ENCODE results near the gene PHTF2. TPM values are rescaled to one million over a fixed set of nuclear protein-coding genes. Genes with fewer than 3 reads are reported as not detected.

Gene PHTF2
- total and polyA plus RNA-seq, 10 of the 15 experiments (the other 5 are each of a cell fraction or from before 2014, with no cell fraction given), result 12.9 to 41.8 (median 27.0) TPM

GRCh38 chr7:77843194-77843593, 44.6 kb downstream of the PHTF2 start:
- no peaks in the 10 kb centered on the region for H4K20me1 ChIP-seq (ENCODE audit: control insufficient read depth, insufficient read depth)
- no peaks in the 10 kb centered on the region for H3K4me1 ChIP-seq (ENCODE audit: control insufficient read depth, insufficient read depth, low read length)
- no TSS peak for BruUV-seq (replicated peaks)
- intact Hi-C loops (cut with micrococcal nuclease; ENCODE audit: unreplicated experiment), result no loop called here
- no peak for TF ChIP-seq ATF7 (IDR thresholded peaks at IDR 0.05; ENCODE audit: low read depth)
- no peak for TF ChIP-seq NRF1 (conservative IDR thresholded peaks at IDR 0.05; ENCODE audit: low read depth, low read length)
- no peak for TF ChIP-seq TCF3 (IDR thresholded peaks at IDR 0.05; ENCODE audit: borderline replicate concordance, insufficient read depth, low read depth, low read length)
- TF ChIP-seq EP300 (IDR thresholded peaks at IDR 0.05; ENCODE audit: borderline replicate concordance in 1 of 2, control insufficient read depth in 1 of 2, low read depth in 2 of 2, low read length in 2 of 2), result no peak
- TF ChIP-seq YBX1 (IDR thresholded peaks at IDR 0.05), result no peak
- TF ChIP-seq MEF2A (IDR thresholded peaks at IDR 0.05; ENCODE audit: insufficient read depth, low read depth, low read length), result no peak
- no peak for TF ChIP-seq SREBF2 (IDR thresholded peaks at IDR 0.05; ENCODE audit: low read length)
- no peak for TF ChIP-seq SMC3 (IDR thresholded peaks at IDR 0.05; ENCODE audit: borderline replicate concordance, low read length)
- TF ChIP-seq MXI1 (IDR thresholded peaks at IDR 0.05; ENCODE audit: low read depth, low read length), result no peak
- TF ChIP-seq IRF4 (IDR thresholded peaks at IDR 0.05; ENCODE audit: low read depth, low read length), result no peak
- no peak for TF ChIP-seq SMAD5 (IDR thresholded peaks at IDR 0.05; ENCODE audit: low read depth)
- TF ChIP-seq NR2F1 (conservative IDR thresholded peaks at IDR 0.05), result no peak
- no peak for TF ChIP-seq HCFC1 (IDR thresholded peaks at IDR 0.05; ENCODE audit: low read length)
- TF ChIP-seq KDM1A (IDR thresholded peaks at IDR 0.05; ENCODE audit: borderline replicate concordance), result no peak
- TF ChIP-seq TARDBP (IDR thresholded peaks at IDR 0.05; ENCODE audit: borderline replicate concordance), result no peak
- no peak for ATAC-seq
- POLR2A ChIA-PET, result no interaction called here
- H3K36me3 ChIP-seq (ENCODE audit: control insufficient read depth in 2 of 2, insufficient read depth in 2 of 2, low read length in 1 of 2), result no peaks in the 10 kb centered on the region; a peak in 1 of 4 replicates
- no peak for DNase-seq (ENCODE audit: low read depth, low spot score)
- WGBS (ENCODE audit: insufficient coverage, insufficient replicate concordance, low lambda C conversion rate, missing lambda C conversion rate), result 94% methylated on average over 2 of the region's 2 CpGs
- RAD21 ChIA-PET (ENCODE audit: unreplicated experiment), result no interaction called here
- H3K79me2 ChIP-seq (ENCODE audit: control insufficient read depth, insufficient read depth, low read length), result no peaks in the 10 kb centered on the region; the same call in 1 of the 2 replicates
- CTCF ChIA-PET, result interaction anchor here (1.9 kb wide), 1 partner anchor 14 kb away, joined by 5 read pairs; no protein-coding TSS in a partner anchor
- no peak overlapping the region for H2AFZ ChIP-seq (ENCODE audit: control insufficient read depth, low read depth, low read length)
- no peak overlapping the region for H3K4me2 ChIP-seq (ENCODE audit: control insufficient read depth, insufficient read depth)
- no peaks in the 10 kb centered on the region for H3K9me3 ChIP-seq (replicated peaks; ENCODE audit: control insufficient read depth, insufficient read depth, low read length)
- SMC1A ChIA-PET (ENCODE audit: uncharacterized antibody, unreplicated experiment), result interaction anchor here (1.1 to 1.2 kb wide), 2 partner anchors 10 to 64 kb away, joined by 3 read pairs; no protein-coding TSS in a partner anchor
- H3K27me3 ChIP-seq (replicated peaks in 1 of 2; ENCODE audit: control insufficient read depth in 2 of 2, insufficient read depth in 2 of 2, low read length in 1 of 2), result no peaks in the 10 kb centered on the region
- no peak overlapping the region for H3K9ac ChIP-seq (ENCODE audit: control insufficient read depth, insufficient read depth, low read length)
- FAIRE-seq, result no peak
- H3K4me3 ChIP-seq, result no peak overlapping the region
- in situ Hi-C loops (cut with MboI), result no loop called here
- no peak overlapping the region for H3K27ac ChIP-seq (ENCODE audit: control insufficient read depth, insufficient read depth)
